SK-N-SH treated with all-trans-retinoic acid at 6 μM for 48 hours (cell line): ENCODE data around the gene PROC.

ENCODE experiments used
- CSDC2 ChIP-seq: fragments of 250-450 bp; sonication (Bioruptor Pico); IDR thresholded peaks from 2 replicates; pipeline ENCODE4 v1.5.0; 2020; ENCODE audit warnings: mild to moderate bottlenecking, moderate library complexity
- ESRRG ChIP-seq: fragments of 250-450 bp; sonication (Bioruptor Pico); IDR thresholded peaks from 2 replicates; pipeline ENCODE4 v1.6.1; 2021; ENCODE audit warnings: mild to moderate bottlenecking
- ISL1 ChIP-seq: fragments of 250-450 bp; sonication (Bioruptor Pico); IDR thresholded peaks from 2 replicates; pipeline ENCODE4 v2.1.2; 2022; ENCODE audit warnings: mild to moderate bottlenecking, moderate library complexity
- PATZ1 ChIP-seq: fragments of 250-450 bp; sonication (Bioruptor Pico); IDR thresholded peaks from 2 replicates; pipeline ENCODE4 v1.8.0; 2020; ENCODE audit warnings: mild to moderate bottlenecking, moderate library complexity, borderline replicate concordance
- SNAI2 ChIP-seq: fragments of 250-450 bp; sonication (Bioruptor Pico); IDR thresholded peaks from 2 replicates; pipeline ENCODE4 v1.5.0; 2020; ENCODE audit warnings: mild to moderate bottlenecking, moderate library complexity
- TOX ChIP-seq: fragments of 250-450 bp; sonication (Bioruptor Pico); IDR thresholded peaks from 2 replicates; pipeline ENCODE4 v1.8.0; 2021; ENCODE audit warnings: mild to moderate bottlenecking, moderate library complexity, borderline replicate concordance
- ZFP30 ChIP-seq: fragments of 450-650 bp; formaldehyde crosslinking; IDR thresholded peaks from 2 replicates; pipeline ENCODE4 v1.5.0; 2022; ENCODE audit warnings: mild to moderate bottlenecking, moderate library complexity
- ZNF565 ChIP-seq: fragments of 450-650 bp; formaldehyde crosslinking; conservative IDR thresholded peaks from 2 replicates; pipeline ENCODE4 v1.5.0; 2020; ENCODE audit warnings: low read depth, mild to moderate bottlenecking, moderate library complexity
- ZNF70 ChIP-seq: fragments of 450-650 bp; formaldehyde crosslinking; IDR thresholded peaks from 2 replicates; pipeline ENCODE4 v1.5.0; 2020; ENCODE audit warnings: mild to moderate bottlenecking, moderate library complexity
- TF ChIP-seq, protein P1 (sequence below): fragments of 250-450 bp; sonication (Bioruptor Pico); IDR thresholded peaks from 2 replicates; pipeline ENCODE4 v1.5.1; 2020; ENCODE audit warnings: low read depth, mild to moderate bottlenecking, moderate library complexity
- TF ChIP-seq, protein P2 (sequence below): fragments of 250-450 bp; sonication (Bioruptor Pico); IDR thresholded peaks from 2 replicates; pipeline ENCODE4 v1.5.0; 2020; ENCODE audit warnings: mild to moderate bottlenecking, moderate library complexity

DNA sequence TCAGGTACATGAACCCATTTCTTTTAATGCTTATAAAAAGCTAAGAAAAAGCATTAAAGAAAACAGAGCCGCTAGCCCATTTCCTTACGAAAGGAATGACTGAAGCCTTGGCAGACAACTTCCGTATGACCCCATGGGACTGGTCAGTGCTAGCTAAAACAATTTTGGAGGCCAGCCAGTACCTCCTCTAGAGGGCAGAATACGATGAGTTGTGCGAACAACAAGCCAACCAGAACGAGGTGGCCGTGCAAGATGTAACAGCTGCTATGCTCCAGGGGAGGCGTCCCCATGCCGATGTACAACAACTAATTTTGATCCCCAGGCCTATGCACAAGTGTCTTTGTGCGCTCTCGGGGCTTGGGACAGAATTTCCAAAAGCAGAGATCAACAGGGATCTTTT, 47.2 kb upstream of the PROC start:
- TF ChIP-seq, protein P1, sequence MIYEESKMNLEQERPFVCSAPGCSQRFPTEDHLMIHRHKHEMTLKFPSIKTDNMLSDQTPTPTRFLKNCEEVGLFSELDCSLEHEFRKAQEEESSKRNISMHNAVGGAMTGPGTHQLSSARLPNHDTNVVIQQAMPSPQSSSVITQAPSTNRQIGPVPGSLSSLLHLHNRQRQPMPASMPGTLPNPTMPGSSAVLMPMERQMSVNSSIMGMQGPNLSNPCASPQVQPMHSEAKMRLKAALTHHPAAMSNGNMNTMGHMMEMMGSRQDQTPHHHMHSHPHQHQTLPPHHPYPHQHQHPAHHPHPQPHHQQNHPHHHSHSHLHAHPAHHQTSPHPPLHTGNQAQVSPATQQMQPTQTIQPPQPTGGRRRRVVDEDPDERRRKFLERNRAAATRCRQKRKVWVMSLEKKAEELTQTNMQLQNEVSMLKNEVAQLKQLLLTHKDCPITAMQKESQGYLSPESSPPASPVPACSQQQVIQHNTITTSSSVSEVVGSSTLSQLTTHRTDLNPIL (CRISPR knock-in tag) = no peak
- TF ChIP-seq TOX (CRISPR knock-in tag) = no peak
- no peak for TF ChIP-seq SNAI2 (CRISPR knock-in tag)
- TF ChIP-seq PATZ1 (CRISPR knock-in tag) = no peak
- TF ChIP-seq, protein P2, sequence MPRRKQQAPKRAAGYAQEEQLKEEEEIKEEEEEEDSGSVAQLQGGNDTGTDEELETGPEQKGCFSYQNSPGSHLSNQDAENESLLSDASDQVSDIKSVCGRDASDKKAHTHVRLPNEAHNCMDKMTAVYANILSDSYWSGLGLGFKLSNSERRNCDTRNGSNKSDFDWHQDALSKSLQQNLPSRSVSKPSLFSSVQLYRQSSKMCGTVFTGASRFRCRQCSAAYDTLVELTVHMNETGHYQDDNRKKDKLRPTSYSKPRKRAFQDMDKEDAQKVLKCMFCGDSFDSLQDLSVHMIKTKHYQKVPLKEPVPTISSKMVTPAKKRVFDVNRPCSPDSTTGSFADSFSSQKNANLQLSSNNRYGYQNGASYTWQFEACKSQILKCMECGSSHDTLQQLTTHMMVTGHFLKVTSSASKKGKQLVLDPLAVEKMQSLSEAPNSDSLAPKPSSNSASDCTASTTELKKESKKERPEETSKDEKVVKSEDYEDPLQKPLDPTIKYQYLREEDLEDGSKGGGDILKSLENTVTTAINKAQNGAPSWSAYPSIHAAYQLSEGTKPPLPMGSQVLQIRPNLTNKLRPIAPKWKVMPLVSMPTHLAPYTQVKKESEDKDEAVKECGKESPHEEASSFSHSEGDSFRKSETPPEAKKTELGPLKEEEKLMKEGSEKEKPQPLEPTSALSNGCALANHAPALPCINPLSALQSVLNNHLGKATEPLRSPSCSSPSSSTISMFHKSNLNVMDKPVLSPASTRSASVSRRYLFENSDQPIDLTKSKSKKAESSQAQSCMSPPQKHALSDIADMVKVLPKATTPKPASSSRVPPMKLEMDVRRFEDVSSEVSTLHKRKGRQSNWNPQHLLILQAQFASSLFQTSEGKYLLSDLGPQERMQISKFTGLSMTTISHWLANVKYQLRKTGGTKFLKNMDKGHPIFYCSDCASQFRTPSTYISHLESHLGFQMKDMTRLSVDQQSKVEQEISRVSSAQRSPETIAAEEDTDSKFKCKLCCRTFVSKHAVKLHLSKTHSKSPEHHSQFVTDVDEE = no peak
- TF ChIP-seq ZNF565 (CRISPR knock-in tag) = no peak
- no peak for TF ChIP-seq ZFP30
- TF ChIP-seq ISL1 (CRISPR knock-in tag) = no peak
- TF ChIP-seq CSDC2 (CRISPR knock-in tag) = no peak
- no peak for TF ChIP-seq ZNF70
- TF ChIP-seq ESRRG (CRISPR knock-in tag) = no peak
